OCI-LY3 (cell line): ENCODE measurements around the gene SUMF1.

Source experiments
- H2AFZ ChIP-seq: fragments of 200-600, 300-600 bp; shearing (Covaris generic); 2 replicates; pipeline ENCODE4 v1.6.0; 2014; ENCODE audit warnings: antibody characterized with exemption, low read depth, low read length
- H3K27ac ChIP-seq: fragments of 200-600, 300-600 bp; sonication (generic); 2 replicates; pipeline ENCODE4 v1.5.1; 2014; ENCODE audit warnings: mild to moderate bottlenecking, low read length, moderate library complexity, mixed read lengths
- H3K27me3 ChIP-seq: fragments of 200-600, 300-600 bp; sonication (generic); 2 replicates; pipeline ENCODE4 v1.6.1; 2014; ENCODE audit warnings: low read depth, low read length, mixed read lengths
- H3K36me3 ChIP-seq: fragments of 200-600, 300-600 bp; sonication (generic); replicated peaks from 2 replicates; pipeline ENCODE3; 2014; ENCODE audit warnings: low read depth, low read length, mixed read lengths
- H3K4me1 ChIP-seq: fragments of 300-600, 200-600 bp; sonication (generic); 2 replicates; pipeline ENCODE4 v1.6.1; 2014; ENCODE audit warnings: low read length, mixed read lengths
- H3K4me2 ChIP-seq: fragments of 200-600, 300-600 bp; sonication (generic); 2 replicates; pipeline ENCODE4 v1.6.1; 2014; ENCODE audit warnings: low read length, mixed read lengths
- H3K4me3 ChIP-seq: fragments of 300-600, 200-600 bp; sonication (generic); 2 replicates; pipeline ENCODE4 v1.5.1; 2014; ENCODE audit warnings: antibody characterized with exemption, mild to moderate bottlenecking, low read length, moderate library complexity
- H3K79me2 ChIP-seq: fragments of 300-600, 200-600 bp; shearing (Covaris generic); 2 replicates; pipeline ENCODE4 v1.6.1; 2014; ENCODE audit warnings: mild to moderate bottlenecking, low read length, mixed read lengths
- H3K9ac ChIP-seq: fragments of 300-600, 200-600 bp; shearing (Covaris generic); 2 replicates; pipeline ENCODE4 v1.6.0; 2014; ENCODE audit warnings: mild to moderate bottlenecking, low read length, moderate library complexity
- H3K9me3 ChIP-seq: fragments of 200-600, 300-600 bp; shearing (Covaris generic); 2 replicates; pipeline ENCODE4 v1.6.1; 2014; ENCODE audit warnings: low read length, mixed read lengths; ENCODE audit not compliant: insufficient read depth
- H4K20me1 ChIP-seq: fragments of 200-600, 300-600 bp; sonication (generic); 2 replicates; pipeline ENCODE4 v1.6.1; 2016; ENCODE audit warnings: low read length, mixed read lengths; ENCODE audit not compliant: insufficient read depth
- EZH2phosphoT487 ChIP-seq: fragments of 200-600 bp; shearing (Covaris generic); IDR thresholded peaks from 2 replicates; pipeline ENCODE4 v1.6.1; 2018; ENCODE audit warnings: antibody characterized with exemption, mixed run types, low read depth
- TF ChIP-seq, protein P1 (sequence below): fragments of 200-600, 300-600 bp; sonication (generic); IDR thresholded peaks from 2 replicates; pipeline ENCODE4 v1.5.1; 2014; ENCODE audit warnings: antibody characterized with exemption, low read length, low read depth

Gene SUMF1

DNA sequence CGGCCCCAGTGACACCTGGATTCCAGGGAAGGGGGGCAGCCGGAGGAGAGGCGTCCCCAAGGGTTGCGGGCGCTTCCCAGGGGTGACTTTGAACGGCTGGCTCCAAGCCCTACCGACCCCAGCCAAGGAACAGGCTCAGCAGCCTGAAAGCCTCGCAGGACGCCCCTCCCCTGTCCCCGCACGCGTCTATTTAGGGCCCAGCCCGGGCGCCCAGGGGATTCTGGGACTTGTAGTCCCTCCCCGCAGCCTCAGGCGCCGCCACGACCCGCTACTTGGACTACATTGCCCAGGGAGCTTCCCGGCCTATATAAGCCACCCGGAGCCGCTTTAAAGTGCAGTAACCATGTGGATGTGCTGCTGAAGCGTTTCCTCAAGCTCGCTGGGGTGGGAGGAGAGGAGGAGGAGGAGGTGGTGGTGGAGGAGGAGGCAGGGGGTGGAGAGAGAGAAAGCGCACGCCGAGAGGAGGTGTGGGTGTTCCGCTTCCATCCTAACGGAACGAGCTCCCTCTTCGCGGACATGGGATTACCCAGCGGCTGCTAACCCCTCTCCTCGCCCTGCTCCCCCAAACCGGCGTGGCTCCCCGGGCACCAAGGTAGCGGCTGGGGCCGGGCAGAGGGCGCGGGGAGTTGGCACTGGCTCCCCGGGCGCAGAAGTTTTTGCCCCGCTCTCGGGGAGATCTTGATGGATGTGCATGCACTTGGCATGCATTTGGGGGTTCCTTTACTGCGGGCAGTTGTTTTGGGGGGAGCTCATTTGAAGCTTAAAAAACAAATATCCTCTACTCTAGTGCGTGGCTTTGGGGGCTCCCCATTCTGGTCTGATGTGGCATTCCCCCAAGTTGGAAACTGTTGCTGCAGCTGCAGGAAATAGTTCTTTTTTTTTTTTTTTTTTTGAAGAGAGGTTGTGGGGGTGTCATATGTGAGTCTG, 26.2 kb upstream of the SUMF1 start, which contains the start of gene ITPR1:
ITPR1 (plus strand) TSS at position 335 of the 927 bp plus-strand sequence. CDS start 23,144 bp downstream, outside the sequence.
- Histone ChIP-seq H3K79me2 (no peaks in the 10 kb centered on the region), H3K9me3 (no peaks in the 10 kb centered on the region), H3K27me3 (peaks cover 38% of the 10 kb centered on the region), H3K27ac (no peak within 1 kb of the TSS), H3K36me3 (no peaks in the 10 kb centered on the region), H3K4me2 (peak within 1 kb of the TSS; percentile 98), H4K20me1 (peaks cover 3% of the 10 kb centered on the region; the same call in 1 of the 2 replicates), H2AFZ (peak within 1 kb of the TSS; percentile 96), H3K4me3 (peak within 1 kb of the TSS; percentile 87), H3K9ac (peak within 1 kb of the TSS; percentile 67), H3K4me1 (peaks cover 31% of the 10 kb centered on the region)
- TF ChIP-seq EZH2phosphoT487, result no peak
- TF ChIP-seq, protein P1, sequence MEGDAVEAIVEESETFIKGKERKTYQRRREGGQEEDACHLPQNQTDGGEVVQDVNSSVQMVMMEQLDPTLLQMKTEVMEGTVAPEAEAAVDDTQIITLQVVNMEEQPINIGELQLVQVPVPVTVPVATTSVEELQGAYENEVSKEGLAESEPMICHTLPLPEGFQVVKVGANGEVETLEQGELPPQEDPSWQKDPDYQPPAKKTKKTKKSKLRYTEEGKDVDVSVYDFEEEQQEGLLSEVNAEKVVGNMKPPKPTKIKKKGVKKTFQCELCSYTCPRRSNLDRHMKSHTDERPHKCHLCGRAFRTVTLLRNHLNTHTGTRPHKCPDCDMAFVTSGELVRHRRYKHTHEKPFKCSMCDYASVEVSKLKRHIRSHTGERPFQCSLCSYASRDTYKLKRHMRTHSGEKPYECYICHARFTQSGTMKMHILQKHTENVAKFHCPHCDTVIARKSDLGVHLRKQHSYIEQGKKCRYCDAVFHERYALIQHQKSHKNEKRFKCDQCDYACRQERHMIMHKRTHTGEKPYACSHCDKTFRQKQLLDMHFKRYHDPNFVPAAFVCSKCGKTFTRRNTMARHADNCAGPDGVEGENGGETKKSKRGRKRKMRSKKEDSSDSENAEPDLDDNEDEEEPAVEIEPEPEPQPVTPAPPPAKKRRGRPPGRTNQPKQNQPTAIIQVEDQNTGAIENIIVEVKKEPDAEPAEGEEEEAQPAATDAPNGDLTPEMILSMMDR, result no peak

DNA sequence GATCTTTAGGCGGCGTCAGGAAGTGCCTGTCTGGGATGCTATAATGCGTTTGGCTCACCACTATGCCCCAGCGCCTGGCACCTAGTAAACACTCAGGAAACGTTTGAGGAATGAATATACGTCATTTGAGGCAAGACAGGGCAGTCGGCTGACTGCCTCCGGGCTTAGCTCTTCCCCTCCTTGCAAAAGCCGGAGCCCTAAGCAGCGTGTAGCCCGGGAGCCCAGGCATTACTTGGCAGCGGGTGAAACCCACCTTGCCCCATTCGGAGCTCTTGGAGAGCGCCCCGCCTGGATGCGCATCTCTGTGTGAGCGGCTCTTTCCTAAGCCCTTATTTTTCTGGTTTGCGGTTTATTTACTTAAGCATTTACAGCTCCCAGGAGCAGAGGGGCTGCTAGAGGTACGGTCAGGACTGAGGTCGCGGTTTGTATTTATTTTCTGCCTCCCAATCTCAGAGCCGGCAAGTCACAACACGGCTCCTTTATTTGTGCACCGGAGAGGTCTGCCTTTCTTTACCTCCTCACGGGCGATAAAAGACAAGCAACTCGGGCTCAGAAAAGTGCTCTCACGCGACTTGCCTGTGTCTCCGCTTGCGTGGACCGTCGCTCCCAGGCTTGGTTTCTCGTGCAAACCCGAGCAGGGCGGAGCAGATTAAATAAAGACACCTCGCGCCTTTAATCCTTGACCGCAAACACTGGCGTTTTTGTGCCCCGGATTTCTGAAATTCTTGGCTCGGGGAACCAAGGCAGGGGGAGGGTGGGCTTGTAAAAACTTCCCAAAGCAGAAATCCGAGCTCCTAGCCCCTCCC, 25.3 kb upstream of the SUMF1 start:
- no peak overlapping the region for H3K27ac ChIP-seq
- peak overlapping the region; percentile 98 for H3K4me2 ChIP-seq

DNA sequence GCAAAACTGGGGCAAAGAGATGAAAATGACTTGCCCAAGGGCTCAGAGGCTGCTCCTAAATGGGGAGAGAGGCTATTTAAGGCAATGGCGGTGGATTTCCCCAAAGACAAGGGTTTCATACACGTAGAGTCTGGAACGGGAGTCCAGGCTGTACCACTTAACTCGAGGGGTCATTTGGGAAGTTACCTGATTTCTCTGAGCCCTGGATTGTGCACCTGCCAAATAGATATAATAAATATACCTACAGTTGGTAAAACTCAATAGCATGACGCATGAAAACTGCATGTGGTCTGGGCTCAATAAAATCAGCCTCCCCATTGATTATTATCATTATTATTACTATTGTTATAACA, 24.8 kb upstream of the SUMF1 start:
- Histone ChIP-seq H3K4me1 (peaks cover 31% of the 10 kb centered on the region), H3K27me3 (peaks cover 38% of the 10 kb centered on the region), H4K20me1 (peaks cover 3% of the 10 kb centered on the region; the same call in 1 of the 2 replicates), H3K9me3 (no peaks in the 10 kb centered on the region), H3K9ac (no peak overlapping the region; the same call in 1 of the 2 replicates), H3K36me3 (no peaks in the 10 kb centered on the region), H2AFZ (no peak overlapping the region), H3K4me3 (peak overlapping the region; percentile 87), H3K4me2 (peak overlapping the region; percentile 98), H3K79me2 (no peaks in the 10 kb centered on the region), H3K27ac (no peak overlapping the region)
- no peak for TF ChIP-seq EZH2phosphoT487
- TF ChIP-seq, protein P1, result no peak

More for the DNA sequence above, 25.3 kb upstream of the SUMF1 start:
- peak overlapping the region; percentile 96 for H2AFZ ChIP-seq
- H3K9me3 ChIP-seq, result no peaks in the 10 kb centered on the region
- peaks cover 38% of the 10 kb centered on the region for H3K27me3 ChIP-seq
- H3K9ac ChIP-seq, result peak overlapping the region; percentile 67
- peak overlapping the region; percentile 87 for H3K4me3 ChIP-seq
- no peak for TF ChIP-seq EZH2phosphoT487
- TF ChIP-seq, protein P1, result peak; percentile 13; the same call in 1 of the 2 replicates
- no peaks in the 10 kb centered on the region for H3K79me2 ChIP-seq
- peaks cover 3% of the 10 kb centered on the region; the same call in 1 of the 2 replicates for H4K20me1 ChIP-seq
- H3K4me1 ChIP-seq, result peaks cover 31% of the 10 kb centered on the region
- no peaks in the 10 kb centered on the region for H3K36me3 ChIP-seq

DNA sequence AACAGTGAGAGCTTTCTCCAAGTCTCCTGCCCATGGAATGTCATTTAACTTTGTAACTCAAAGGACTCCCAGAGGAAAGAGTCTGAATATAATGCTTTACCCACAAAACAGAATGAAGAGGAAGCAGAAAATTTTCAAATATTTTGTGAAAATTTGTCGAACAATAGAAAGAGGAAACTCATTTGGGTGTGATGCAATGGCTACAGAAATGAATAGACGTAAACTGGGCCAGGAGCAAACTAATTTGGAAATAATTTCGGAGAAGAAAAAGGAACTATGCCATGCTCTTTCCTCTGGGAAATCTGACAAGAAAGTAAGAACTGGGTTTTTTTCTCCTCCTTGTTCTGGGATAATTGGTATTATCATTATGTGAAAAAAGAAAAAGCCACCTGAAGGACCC, 11.2 kb upstream of the SUMF1 start:
- Histone ChIP-seq H3K36me3 (no peaks in the 10 kb centered on the region), H3K27me3 (peaks cover 45% of the 10 kb centered on the region), H3K9me3 (no peaks in the 10 kb centered on the region), H3K4me1 (peaks cover 16% of the 10 kb centered on the region), H2AFZ (no peak overlapping the region), H3K27ac (no peak overlapping the region), H3K9ac (no peak overlapping the region), H3K79me2 (no peaks in the 10 kb centered on the region), H4K20me1 (no peaks in the 10 kb centered on the region), H3K4me2 (no peak overlapping the region), H3K4me3 (no peak overlapping the region)
- TF ChIP-seq, protein P1, result no peak
- TF ChIP-seq EZH2phosphoT487, result no peak
